ENCODE measurements around the gene PKP2. TPM values are rescaled to one million over a fixed set of nuclear protein-coding genes. Genes with fewer than 3 reads are reported as not detected.
"Not testable (repeated sequence)": the region's sequence is repeated elsewhere in the genome, so short reads cannot be mapped to it uniquely, and the experiment has no call there.

PKP2 gene
- total and polyA plus RNA-seq, 2 donors (not counting 1 experiment from before 2014, with no cell fraction given) = under 0.01 to 0.15 TPM

GRCh38 chr12:32868885-32869284 is 27.7 kb downstream of the PKP2 start:
- no peaks in the 10 kb centered on the region for H3K27me3 ChIP-seq (ENCODE audit: control insufficient read depth, insufficient read depth, low read length)
- H3K9me3 ChIP-seq (ENCODE audit: control insufficient read depth, insufficient read depth, low read depth, low read length) = no peaks in the 10 kb centered on the region
- no peaks in the 10 kb centered on the region for H3K79me2 ChIP-seq (ENCODE audit: control insufficient read depth, insufficient read depth, low read length)
- no peak for TF ChIP-seq CTCF (conservative IDR thresholded peaks at IDR 0.05 in 1 of 2, IDR thresholded peaks at IDR 0.05 in 1 of 2; ENCODE audit: low read depth in 1 of 2, low read length in 2 of 2)
- no peak for TF ChIP-seq EZH2 (IDR thresholded peaks at IDR 0.05; ENCODE audit: low read length, missing control alignments)
- H3K4me2 ChIP-seq (ENCODE audit: extremely low read depth, insufficient read depth, low read length) = no peak overlapping the region
- no peak overlapping the region for H3K27ac ChIP-seq (ENCODE audit: insufficient read depth, low read length)
- H3K4me3 ChIP-seq (replicated peaks in 1 of 4; ENCODE audit: control extremely low read depth in 1 of 4, insufficient read depth in 1 of 4, low read depth in 3 of 4, low read length in 4 of 4) = no peak overlapping the region
- H4K20me1 ChIP-seq (ENCODE audit: control insufficient read depth, extremely low read depth, insufficient read depth, low read length) = no peaks in the 10 kb centered on the region
- H3K36me3 ChIP-seq (ENCODE audit: control insufficient read depth, insufficient read depth, low read length) = no peaks in the 10 kb centered on the region
- DNase-seq (ENCODE audit: low read depth in 2 of 2) = no peak
- H3K4me1 ChIP-seq (ENCODE audit: control insufficient read depth, extremely low read depth, insufficient read depth, low read length) = no peaks in the 10 kb centered on the region
- H2AFZ ChIP-seq (ENCODE audit: low read length) = no peak overlapping the region
- no peak overlapping the region for H3K9ac ChIP-seq (ENCODE audit: insufficient read depth, low read length)

- Histone ChIP-seq H3K4me1 (ENCODE audit: control insufficient read depth, extremely low read depth, insufficient read depth, low read length) (no peaks in the 10 kb centered on the region), H3K9me3 (ENCODE audit: control insufficient read depth, insufficient read depth, low read depth, low read length) (no peaks in the 10 kb centered on the region)
- TF ChIP-seq CTCF (conservative IDR thresholded peaks at IDR 0.05 in 1 of 2, IDR thresholded peaks at IDR 0.05 in 1 of 2; ENCODE audit: low read depth in 1 of 2, low read length in 2 of 2) = no peak
- TF ChIP-seq EZH2 (IDR thresholded peaks at IDR 0.05; ENCODE audit: low read length, missing control alignments) = no peak
Observed at GRCh38 chr12:32864731-32865130, 31.8 kb downstream of the PKP2 start.

GRCh38 chr12:32863128-32863527 is 33.4 kb downstream of the PKP2 start:
- Histone ChIP-seq H3K9me3 (ENCODE audit: control insufficient read depth, insufficient read depth, low read depth, low read length) (no peaks in the 10 kb centered on the region), H3K9ac (ENCODE audit: insufficient read depth, low read length) (no peak overlapping the region), H3K36me3 (ENCODE audit: control insufficient read depth, insufficient read depth, low read length) (no peaks in the 10 kb centered on the region), H4K20me1 (ENCODE audit: control insufficient read depth, extremely low read depth, insufficient read depth, low read length) (no peaks in the 10 kb centered on the region), H3K27me3 (ENCODE audit: control insufficient read depth, insufficient read depth, low read length) (no peaks in the 10 kb centered on the region), H3K27ac (ENCODE audit: insufficient read depth, low read length) (no peak overlapping the region), H3K4me1 (ENCODE audit: control insufficient read depth, extremely low read depth, insufficient read depth, low read length) (no peaks in the 10 kb centered on the region), H3K79me2 (ENCODE audit: control insufficient read depth, insufficient read depth, low read length) (no peaks in the 10 kb centered on the region), H2AFZ (ENCODE audit: low read length) (no peak overlapping the region), H3K4me2 (ENCODE audit: extremely low read depth, insufficient read depth, low read length) (no peak overlapping the region), H3K4me3 (replicated peaks in 1 of 4; ENCODE audit: control extremely low read depth in 1 of 4, insufficient read depth in 1 of 4, low read depth in 3 of 4, low read length in 4 of 4) (no peak overlapping the region)
- no peak for DNase-seq (ENCODE audit: low read depth in 2 of 2)
- TF ChIP-seq EZH2 (IDR thresholded peaks at IDR 0.05; ENCODE audit: low read length, missing control alignments) (no peak), CTCF (conservative IDR thresholded peaks at IDR 0.05 in 1 of 2, IDR thresholded peaks at IDR 0.05 in 1 of 2; ENCODE audit: low read depth in 1 of 2, low read length in 2 of 2) (no peak)

More at GRCh38 chr12:32864731-32865130, 31.8 kb downstream of the PKP2 start:
- Histone ChIP-seq H3K27ac (ENCODE audit: insufficient read depth, low read length) (no peak overlapping the region), H3K36me3 (ENCODE audit: control insufficient read depth, insufficient read depth, low read length) (no peaks in the 10 kb centered on the region), H3K27me3 (ENCODE audit: control insufficient read depth, insufficient read depth, low read length) (no peaks in the 10 kb centered on the region), H3K4me3 (replicated peaks in 1 of 4; ENCODE audit: control extremely low read depth in 1 of 4, insufficient read depth in 1 of 4, low read depth in 3 of 4, low read length in 4 of 4) (no peak overlapping the region), H3K4me2 (ENCODE audit: extremely low read depth, insufficient read depth, low read length) (no peak overlapping the region), H3K9ac (ENCODE audit: insufficient read depth, low read length) (no peak overlapping the region), H4K20me1 (ENCODE audit: control insufficient read depth, extremely low read depth, insufficient read depth, low read length) (no peaks in the 10 kb centered on the region), H3K79me2 (ENCODE audit: control insufficient read depth, insufficient read depth, low read length) (no peaks in the 10 kb centered on the region), H2AFZ (ENCODE audit: low read length) (no peak overlapping the region)
- no peak for DNase-seq (ENCODE audit: low read depth in 2 of 2)

- H3K27ac ChIP-seq (ENCODE audit: insufficient read depth, low read length); H2AFZ ChIP-seq (ENCODE audit: low read length); H3K4me1 ChIP-seq (ENCODE audit: control insufficient read depth, extremely low read depth, insufficient read depth, low read length); H3K4me3 ChIP-seq (replicated peaks in 1 of 4; ENCODE audit: control extremely low read depth in 1 of 4, insufficient read depth in 1 of 4, low read depth in 3 of 4, low read length in 4 of 4); H3K9me3 ChIP-seq (ENCODE audit: control insufficient read depth, insufficient read depth, low read depth, low read length); H4K20me1 ChIP-seq (ENCODE audit: control insufficient read depth, extremely low read depth, insufficient read depth, low read length); H3K79me2 ChIP-seq (ENCODE audit: control insufficient read depth, insufficient read depth, low read length); DNase-seq (ENCODE audit: low read depth in 2 of 2); H3K27me3 ChIP-seq (ENCODE audit: control insufficient read depth, insufficient read depth, low read length); H3K4me2 ChIP-seq (ENCODE audit: extremely low read depth, insufficient read depth, low read length); H3K36me3 ChIP-seq (ENCODE audit: control insufficient read depth, insufficient read depth, low read length); H3K9ac ChIP-seq (ENCODE audit: insufficient read depth, low read length): not testable (repeated sequence)
Observed at GRCh38 chr12:32861658-32862057, 34.9 kb downstream of the PKP2 start.

All from fibroblast of lung (primary cell).